GM23338 (cell line): Measurements from ENCODE around the gene KLHL8. TPM values are rescaled to one million over a fixed set of nuclear protein-coding genes. Genes with fewer than 3 reads are reported as not detected.

ENCODE experiments used
- ATAC-seq: fragments of 200-7000 bp; cut with Tn5 transposase; 3 replicates; pipeline ENCODE4 v1.9.1; 2020
- DNase-seq: peaks from one replicate; pipeline ENCODE4 v3.0.0-alpha.2; 2015; ENCODE audit warnings: low spot score
- H2AFZ ChIP-seq: fragments of 200-600 bp; sonication (generic); 2 replicates; pipeline ENCODE4 v1.8.0; 2016; ENCODE audit warnings: antibody characterized with exemption, mild to moderate bottlenecking, moderate library complexity
- H3F3A ChIP-seq: fragments of 200-600 bp; sonication (generic); replicated peaks from 2 replicates; pipeline ENCODE4 v1.8.0; 2017; ENCODE audit warnings: antibody characterized with exemption, mixed run types, low read depth
- H3K27ac ChIP-seq: fragments of 200-600 bp; sonication (generic); 2 replicates; pipeline ENCODE4 v1.6.1; 2016; ENCODE audit warnings: low read depth
- H3K27me3 ChIP-seq: fragments of 200-600 bp; sonication (generic); 2 replicates; pipeline ENCODE4 v1.8.0; 2016; ENCODE audit warnings: mild to moderate bottlenecking, mixed run types, moderate library complexity; ENCODE audit not compliant: insufficient read depth
- H3K36me3 ChIP-seq: fragments of 200-600 bp; sonication (generic); 2 replicates; pipeline ENCODE4 v1.8.0; 2016; ENCODE audit warnings: mild to moderate bottlenecking; ENCODE audit not compliant: insufficient read depth
- H3K4me1 ChIP-seq: fragments of 200-600 bp; sonication (generic); 2 replicates; pipeline ENCODE4 v1.8.0; 2016; ENCODE audit warnings: mild to moderate bottlenecking, moderate library complexity; ENCODE audit not compliant: insufficient read depth
- H3K4me2 ChIP-seq: fragments of 200-600 bp; sonication (generic); 2 replicates; pipeline ENCODE4 v1.7.1; 2017; ENCODE audit warnings: mixed run types
- H3K4me3 ChIP-seq: fragments of 200-600 bp; sonication (generic); 2 replicates; pipeline ENCODE4 v1.6.1; 2016; ENCODE audit warnings: mixed run types
- H3K79me2 ChIP-seq: fragments of 200-600 bp; sonication (generic); replicated peaks from 2 replicates; pipeline ENCODE4 v1.8.0; 2017; ENCODE audit warnings: mild to moderate bottlenecking; ENCODE audit not compliant: insufficient read depth
- H3K9me2 ChIP-seq: fragments of 200-600 bp; sonication (generic); 2 replicates; pipeline ENCODE4 v1.8.0; 2017; ENCODE audit not compliant: insufficient read depth
- H4K20me1 ChIP-seq: fragments of 200-600 bp; sonication (generic); replicated peaks from 2 replicates; pipeline ENCODE4 v1.8.0; 2017; ENCODE audit warnings: mild to moderate bottlenecking; ENCODE audit not compliant: insufficient read depth
- H3K27ac Mint-ChIP-seq: 2 replicates; pipeline ENCODE4 v1.8.0; 2020; ENCODE audit warnings: inconsistent platforms, mild to moderate bottlenecking, moderate library complexity, mixed read lengths
- H3K27me3 Mint-ChIP-seq: 3 replicates; pipeline ENCODE4 v1.8.0; 2022; ENCODE audit warnings: low read depth, mild to moderate bottlenecking, moderate library complexity, mixed read lengths, inconsistent platforms; ENCODE audit not compliant: insufficient read depth, poor library complexity
- H3K36me3 Mint-ChIP-seq: 3 replicates; pipeline ENCODE4 v1.8.0; 2021; ENCODE audit warnings: low read depth, mild to moderate bottlenecking, inconsistent platforms, moderate library complexity, mixed read lengths
- H3K4me1 Mint-ChIP-seq: 3 replicates; pipeline ENCODE4 v1.8.0; 2020; ENCODE audit warnings: mild to moderate bottlenecking, inconsistent platforms, mixed read lengths
- H3K4me3 Mint-ChIP-seq: 3 replicates; pipeline ENCODE4 v1.8.0; 2021; ENCODE audit warnings: moderate library complexity, mild to moderate bottlenecking, inconsistent platforms, mixed read lengths
- H3K9me3 Mint-ChIP-seq: 3 replicates; pipeline ENCODE4 v1.8.0; 2020; ENCODE audit warnings: moderate library complexity, mild to moderate bottlenecking, inconsistent platforms, mixed read lengths
- CREB1 ChIP-seq: fragments of 250-450 bp; sonication (Bioruptor Pico); IDR thresholded peaks from 2 replicates; pipeline ENCODE4 v1.5.0; 2020; ENCODE audit warnings: low read depth, mild to moderate bottlenecking, moderate library complexity
- EZH2 ChIP-seq: fragments of 200-600 bp; sonication (generic); IDR thresholded peaks from one replicate; pipeline ENCODE4 v1.8.0; 2017; ENCODE audit warnings: antibody characterized with exemption, mild to moderate bottlenecking, low read depth; ENCODE audit not compliant: unreplicated experiment
- EZH2phosphoT487 ChIP-seq: fragments of 200-600 bp; sonication (generic); IDR thresholded peaks from one replicate; pipeline ENCODE4 v1.8.1; 2018; ENCODE audit warnings: antibody characterized with exemption; ENCODE audit not compliant: unreplicated experiment
- JUNB ChIP-seq: IDR thresholded peaks from one replicate; pipeline ENCODE4 v1.6.1; 2016; ENCODE audit warnings: antibody characterized with exemption; ENCODE audit not compliant: unreplicated experiment
- POLR2AphosphoS5 ChIP-seq: IDR thresholded peaks from 2 replicates; pipeline ENCODE4 v1.6.1; 2016; ENCODE audit warnings: antibody characterized with exemption, low read depth
- ZNF114 ChIP-seq: fragments of 250-450 bp; sonication (Bioruptor Pico); IDR thresholded peaks from 2 replicates; pipeline ENCODE4 v1.5.0; 2020; ENCODE audit warnings: mild to moderate bottlenecking, moderate library complexity
- polyA plus RNA-seq: library from polyadenylated mRNA; unstranded; fragments of >200 nt; fragmentation: Nextera tagmentation; extraction: Ambion mirVana; gene quantifications from 2 replicates; pipeline ENCODE4 v1.2.1, GENCODE V29; 2016
- total RNA-seq: library from RNA; depleted of rRNA; stranded (reverse); fragments of >200 nt; shearing (Covaris generic); gene quantifications from 2 replicates; pipeline ENCODE4 v1.2.3, GENCODE V29; 2014
- TF ChIP-seq, protein P1 (sequence below): IDR thresholded peaks from 2 replicates; pipeline ENCODE4 v1.6.1; 2016; ENCODE audit warnings: antibody characterized with exemption
- TF ChIP-seq, protein P2 (sequence below): fragments of 250-450 bp; sonication (Bioruptor Pico); IDR thresholded peaks from 2 replicates; pipeline ENCODE4 v1.5.0; 2020; ENCODE audit warnings: mild to moderate bottlenecking, moderate library complexity
- TF ChIP-seq, protein P3 (sequence below), 2 experiments: fragments of 200-600 bp in 1 of 2; sonication (generic) in 1 of 2; conservative IDR thresholded peaks; 2 replicates each; pipeline versions ENCODE4 v1.5.1 to v1.6.1; 2016 to 2017; ENCODE audit warnings: antibody characterized with exemption in 2 of 2, low read depth in 2 of 2, mild to moderate bottlenecking in 2 of 2, moderate library complexity in 1 of 2
- TF ChIP-seq, protein P4 (sequence below): IDR thresholded peaks from one replicate; pipeline ENCODE4 v1.6.1; 2018; ENCODE audit warnings: antibody characterized with exemption; ENCODE audit not compliant: unreplicated experiment

Gene KLHL8
- total and polyA plus RNA-seq, 2 experiments from 2014 or later, result 3.3 to 7.2 TPM

DNA sequence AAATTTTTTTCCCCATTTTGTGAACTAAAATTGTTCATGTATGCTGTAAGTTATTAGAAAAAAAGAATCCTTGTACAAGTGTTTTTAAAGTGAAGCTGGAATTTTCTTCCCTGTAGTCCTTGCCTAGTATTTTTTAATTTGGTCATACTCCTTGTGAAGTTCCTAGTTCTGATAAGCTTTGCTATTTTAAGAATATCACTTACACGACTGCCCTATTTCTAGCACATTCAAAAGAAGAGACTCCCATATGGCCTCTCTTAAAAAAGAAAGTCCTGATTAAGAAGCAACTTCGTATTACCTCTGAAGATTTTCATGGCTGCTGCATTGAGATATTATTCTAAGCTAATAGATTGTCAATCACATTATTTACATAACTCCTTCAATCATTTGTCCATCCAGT lies 87.2 kb downstream of the KLHL8 start:
- Mint-ChIP-seq H3K4me3 (no peak overlapping the region), H3K4me1 (no peaks in the 10 kb centered on the region), H3K27me3 (no peaks in the 10 kb centered on the region), H3K9me3 (no peaks in the 10 kb centered on the region), H3K36me3 (peaks cover 62% of the 10 kb centered on the region), H3K27ac (no peak overlapping the region)
- no peaks in the 10 kb centered on the region for H3F3A ChIP-seq
- no peaks in the 10 kb centered on the region for H3K79me2 ChIP-seq
- TF ChIP-seq, protein P1, sequence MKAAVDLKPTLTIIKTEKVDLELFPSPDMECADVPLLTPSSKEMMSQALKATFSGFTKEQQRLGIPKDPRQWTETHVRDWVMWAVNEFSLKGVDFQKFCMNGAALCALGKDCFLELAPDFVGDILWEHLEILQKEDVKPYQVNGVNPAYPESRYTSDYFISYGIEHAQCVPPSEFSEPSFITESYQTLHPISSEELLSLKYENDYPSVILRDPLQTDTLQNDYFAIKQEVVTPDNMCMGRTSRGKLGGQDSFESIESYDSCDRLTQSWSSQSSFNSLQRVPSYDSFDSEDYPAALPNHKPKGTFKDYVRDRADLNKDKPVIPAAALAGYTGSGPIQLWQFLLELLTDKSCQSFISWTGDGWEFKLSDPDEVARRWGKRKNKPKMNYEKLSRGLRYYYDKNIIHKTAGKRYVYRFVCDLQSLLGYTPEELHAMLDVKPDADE, result no peak
- TF ChIP-seq CREB1 (CRISPR knock-in tag) (no peak), EZH2phosphoT487 (no peak), EZH2 (no peak), ZNF114 (no peak), POLR2AphosphoS5 (no peak), JUNB (no peak)
- TF ChIP-seq, protein P2, sequence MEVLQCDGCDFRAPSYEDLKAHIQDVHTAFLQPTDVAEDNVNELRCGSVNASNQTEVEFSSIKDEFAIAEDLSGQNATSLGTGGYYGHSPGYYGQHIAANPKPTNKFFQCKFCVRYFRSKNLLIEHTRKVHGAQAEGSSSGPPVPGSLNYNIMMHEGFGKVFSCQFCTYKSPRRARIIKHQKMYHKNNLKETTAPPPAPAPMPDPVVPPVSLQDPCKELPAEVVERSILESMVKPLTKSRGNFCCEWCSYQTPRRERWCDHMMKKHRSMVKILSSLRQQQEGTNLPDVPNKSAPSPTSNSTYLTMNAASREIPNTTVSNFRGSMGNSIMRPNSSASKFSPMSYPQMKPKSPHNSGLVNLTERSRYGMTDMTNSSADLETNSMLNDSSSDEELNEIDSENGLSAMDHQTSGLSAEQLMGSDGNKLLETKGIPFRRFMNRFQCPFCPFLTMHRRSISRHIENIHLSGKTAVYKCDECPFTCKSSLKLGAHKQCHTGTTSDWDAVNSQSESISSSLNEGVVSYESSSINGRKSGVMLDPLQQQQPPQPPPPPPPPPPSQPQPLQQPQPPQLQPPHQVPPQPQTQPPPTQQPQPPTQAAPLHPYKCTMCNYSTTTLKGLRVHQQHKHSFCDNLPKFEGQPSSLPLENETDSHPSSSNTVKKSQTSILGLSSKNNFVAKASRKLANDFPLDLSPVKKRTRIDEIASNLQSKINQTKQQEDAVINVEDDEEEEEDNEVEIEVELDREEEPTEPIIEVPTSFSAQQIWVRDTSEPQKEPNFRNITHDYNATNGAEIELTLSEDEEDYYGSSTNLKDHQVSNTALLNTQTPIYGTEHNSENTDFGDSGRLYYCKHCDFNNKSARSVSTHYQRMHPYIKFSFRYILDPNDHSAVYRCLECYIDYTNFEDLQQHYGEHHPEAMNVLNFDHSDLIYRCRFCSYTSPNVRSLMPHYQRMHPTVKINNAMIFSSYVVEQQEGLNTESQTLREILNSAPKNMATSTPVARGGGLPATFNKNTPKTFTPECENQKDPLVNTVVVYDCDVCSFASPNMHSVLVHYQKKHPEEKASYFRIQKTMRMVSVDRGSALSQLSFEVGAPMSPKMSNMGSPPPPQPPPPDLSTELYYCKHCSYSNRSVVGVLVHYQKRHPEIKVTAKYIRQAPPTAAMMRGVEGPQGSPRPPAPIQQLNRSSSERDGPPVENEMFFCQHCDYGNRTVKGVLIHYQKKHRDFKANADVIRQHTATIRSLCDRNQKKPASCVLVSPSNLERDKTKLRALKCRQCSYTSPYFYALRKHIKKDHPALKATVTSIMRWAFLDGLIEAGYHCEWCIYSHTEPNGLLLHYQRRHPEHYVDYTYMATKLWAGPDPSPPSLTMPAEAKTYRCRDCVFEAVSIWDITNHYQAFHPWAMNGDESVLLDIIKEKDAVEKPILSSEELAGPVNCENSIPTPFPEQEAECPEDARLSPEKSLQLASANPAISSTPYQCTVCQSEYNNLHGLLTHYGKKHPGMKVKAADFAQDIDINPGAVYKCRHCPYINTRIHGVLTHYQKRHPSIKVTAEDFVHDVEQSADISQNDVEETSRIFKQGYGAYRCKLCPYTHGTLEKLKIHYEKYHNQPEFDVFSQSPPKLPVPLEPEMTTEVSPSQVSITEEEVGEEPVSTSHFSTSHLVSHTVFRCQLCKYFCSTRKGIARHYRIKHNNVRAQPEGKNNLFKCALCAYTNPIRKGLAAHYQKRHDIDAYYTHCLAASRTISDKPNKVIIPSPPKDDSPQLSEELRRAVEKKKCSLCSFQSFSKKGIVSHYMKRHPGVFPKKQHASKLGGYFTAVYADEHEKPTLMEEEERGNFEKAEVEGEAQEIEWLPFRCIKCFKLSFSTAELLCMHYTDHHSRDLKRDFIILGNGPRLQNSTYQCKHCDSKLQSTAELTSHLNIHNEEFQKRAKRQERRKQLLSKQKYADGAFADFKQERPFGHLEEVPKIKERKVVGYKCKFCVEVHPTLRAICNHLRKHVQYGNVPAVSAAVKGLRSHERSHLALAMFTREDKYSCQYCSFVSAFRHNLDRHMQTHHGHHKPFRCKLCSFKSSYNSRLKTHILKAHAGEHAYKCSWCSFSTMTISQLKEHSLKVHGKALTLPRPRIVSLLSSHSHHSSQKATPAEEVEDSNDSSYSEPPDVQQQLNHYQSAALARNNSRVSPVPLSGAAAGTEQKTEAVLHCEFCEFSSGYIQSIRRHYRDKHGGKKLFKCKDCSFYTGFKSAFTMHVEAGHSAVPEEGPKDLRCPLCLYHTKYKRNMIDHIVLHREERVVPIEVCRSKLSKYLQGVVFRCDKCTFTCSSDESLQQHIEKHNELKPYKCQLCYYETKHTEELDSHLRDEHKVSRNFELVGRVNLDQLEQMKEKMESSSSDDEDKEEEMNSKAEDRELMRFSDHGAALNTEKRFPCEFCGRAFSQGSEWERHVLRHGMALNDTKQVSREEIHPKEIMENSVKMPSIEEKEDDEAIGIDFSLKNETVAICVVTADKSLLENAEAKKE (CRISPR knock-in tag), result no peak
- TF ChIP-seq, protein P3, sequence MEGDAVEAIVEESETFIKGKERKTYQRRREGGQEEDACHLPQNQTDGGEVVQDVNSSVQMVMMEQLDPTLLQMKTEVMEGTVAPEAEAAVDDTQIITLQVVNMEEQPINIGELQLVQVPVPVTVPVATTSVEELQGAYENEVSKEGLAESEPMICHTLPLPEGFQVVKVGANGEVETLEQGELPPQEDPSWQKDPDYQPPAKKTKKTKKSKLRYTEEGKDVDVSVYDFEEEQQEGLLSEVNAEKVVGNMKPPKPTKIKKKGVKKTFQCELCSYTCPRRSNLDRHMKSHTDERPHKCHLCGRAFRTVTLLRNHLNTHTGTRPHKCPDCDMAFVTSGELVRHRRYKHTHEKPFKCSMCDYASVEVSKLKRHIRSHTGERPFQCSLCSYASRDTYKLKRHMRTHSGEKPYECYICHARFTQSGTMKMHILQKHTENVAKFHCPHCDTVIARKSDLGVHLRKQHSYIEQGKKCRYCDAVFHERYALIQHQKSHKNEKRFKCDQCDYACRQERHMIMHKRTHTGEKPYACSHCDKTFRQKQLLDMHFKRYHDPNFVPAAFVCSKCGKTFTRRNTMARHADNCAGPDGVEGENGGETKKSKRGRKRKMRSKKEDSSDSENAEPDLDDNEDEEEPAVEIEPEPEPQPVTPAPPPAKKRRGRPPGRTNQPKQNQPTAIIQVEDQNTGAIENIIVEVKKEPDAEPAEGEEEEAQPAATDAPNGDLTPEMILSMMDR (conservative IDR thresholded peaks at IDR 0.05; ENCODE audit: low read depth in 2 of 2), result no peak
- TF ChIP-seq, protein P4, sequence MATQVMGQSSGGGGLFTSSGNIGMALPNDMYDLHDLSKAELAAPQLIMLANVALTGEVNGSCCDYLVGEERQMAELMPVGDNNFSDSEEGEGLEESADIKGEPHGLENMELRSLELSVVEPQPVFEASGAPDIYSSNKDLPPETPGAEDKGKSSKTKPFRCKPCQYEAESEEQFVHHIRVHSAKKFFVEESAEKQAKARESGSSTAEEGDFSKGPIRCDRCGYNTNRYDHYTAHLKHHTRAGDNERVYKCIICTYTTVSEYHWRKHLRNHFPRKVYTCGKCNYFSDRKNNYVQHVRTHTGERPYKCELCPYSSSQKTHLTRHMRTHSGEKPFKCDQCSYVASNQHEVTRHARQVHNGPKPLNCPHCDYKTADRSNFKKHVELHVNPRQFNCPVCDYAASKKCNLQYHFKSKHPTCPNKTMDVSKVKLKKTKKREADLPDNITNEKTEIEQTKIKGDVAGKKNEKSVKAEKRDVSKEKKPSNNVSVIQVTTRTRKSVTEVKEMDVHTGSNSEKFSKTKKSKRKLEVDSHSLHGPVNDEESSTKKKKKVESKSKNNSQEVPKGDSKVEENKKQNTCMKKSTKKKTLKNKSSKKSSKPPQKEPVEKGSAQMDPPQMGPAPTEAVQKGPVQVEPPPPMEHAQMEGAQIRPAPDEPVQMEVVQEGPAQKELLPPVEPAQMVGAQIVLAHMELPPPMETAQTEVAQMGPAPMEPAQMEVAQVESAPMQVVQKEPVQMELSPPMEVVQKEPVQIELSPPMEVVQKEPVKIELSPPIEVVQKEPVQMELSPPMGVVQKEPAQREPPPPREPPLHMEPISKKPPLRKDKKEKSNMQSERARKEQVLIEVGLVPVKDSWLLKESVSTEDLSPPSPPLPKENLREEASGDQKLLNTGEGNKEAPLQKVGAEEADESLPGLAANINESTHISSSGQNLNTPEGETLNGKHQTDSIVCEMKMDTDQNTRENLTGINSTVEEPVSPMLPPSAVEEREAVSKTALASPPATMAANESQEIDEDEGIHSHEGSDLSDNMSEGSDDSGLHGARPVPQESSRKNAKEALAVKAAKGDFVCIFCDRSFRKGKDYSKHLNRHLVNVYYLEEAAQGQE, result no peak
- H3K27me3 ChIP-seq, result no peaks in the 10 kb centered on the region
- DNase-seq (no peak), ATAC-seq (no peak)
- H4K20me1 ChIP-seq, result 0 out of 2 replicates have a peak, but pooled peaks cover 3% of the 10 kb centered on the region
- H2AFZ ChIP-seq, result no peak overlapping the region
- no peak overlapping the region for H3K4me2 ChIP-seq
- no peak overlapping the region for H3K27ac ChIP-seq
- no peaks in the 10 kb centered on the region for H3K4me1 ChIP-seq
- no peaks in the 10 kb centered on the region for H3K9me2 ChIP-seq
- peaks cover 37% of the 10 kb centered on the region for H3K36me3 ChIP-seq
- no peak overlapping the region for H3K4me3 ChIP-seq
